Activated CD4-positive, alpha-beta T cell treated with anti-CD3 and anti-CD28 coated beads for 48 hours (primary cell): ENCODE measurements around the gene PSENEN.

ENCODE experiments used
- DNase-seq: peaks from one replicate; pipeline ENCODE4 v3.0.0-alpha.2; 2020

The PSENEN gene

DNA sequence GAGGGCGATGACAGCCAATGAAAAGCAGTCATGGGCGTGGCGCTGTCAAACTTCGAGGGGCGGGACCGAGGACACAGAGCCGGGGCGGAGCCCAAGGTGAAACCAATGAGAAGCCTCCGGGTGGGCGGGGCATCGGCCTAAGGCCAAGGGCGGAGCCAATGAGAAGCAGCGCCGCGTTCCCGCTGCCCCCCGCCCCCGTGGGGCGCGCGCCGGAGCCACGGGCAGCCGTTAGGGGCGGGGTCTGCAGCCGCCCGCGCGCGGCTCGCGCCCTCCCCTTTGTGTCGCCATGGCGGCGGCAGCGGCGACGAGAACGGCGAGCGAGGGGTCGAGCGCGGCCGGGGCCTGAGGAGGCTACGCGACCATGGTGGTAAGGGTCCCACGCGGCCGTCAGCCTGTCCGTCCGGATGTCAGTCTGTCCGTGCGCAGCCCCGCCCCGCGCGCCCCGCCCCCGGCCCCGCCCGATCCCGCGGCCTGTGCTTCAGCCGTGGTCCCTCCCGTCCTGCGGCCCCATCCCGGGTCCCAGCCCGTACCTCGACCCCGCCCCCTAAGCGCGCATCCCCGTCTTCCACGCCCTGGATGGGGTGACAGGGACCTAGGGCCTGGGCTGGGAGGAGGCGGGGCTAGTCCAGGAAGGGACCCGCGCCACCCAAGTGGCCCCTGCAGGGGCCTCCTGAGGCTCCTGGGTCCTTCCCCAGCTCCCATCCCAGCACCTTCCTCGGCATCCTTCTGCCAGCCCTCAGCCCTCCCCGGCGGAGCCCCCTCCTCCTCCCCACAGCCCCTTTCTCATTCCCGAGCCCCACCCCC, 30.0 kb downstream of the PSENEN start, which contains the start of gene ARHGAP33:
Gene ARHGAP33, plus strand, starts transcription at position 267 of the 804 bp plus-strand sequence. Its CDS starts 95 bp downstream, at position 362.
- DNase-seq = peak; percentile 100

DNA sequence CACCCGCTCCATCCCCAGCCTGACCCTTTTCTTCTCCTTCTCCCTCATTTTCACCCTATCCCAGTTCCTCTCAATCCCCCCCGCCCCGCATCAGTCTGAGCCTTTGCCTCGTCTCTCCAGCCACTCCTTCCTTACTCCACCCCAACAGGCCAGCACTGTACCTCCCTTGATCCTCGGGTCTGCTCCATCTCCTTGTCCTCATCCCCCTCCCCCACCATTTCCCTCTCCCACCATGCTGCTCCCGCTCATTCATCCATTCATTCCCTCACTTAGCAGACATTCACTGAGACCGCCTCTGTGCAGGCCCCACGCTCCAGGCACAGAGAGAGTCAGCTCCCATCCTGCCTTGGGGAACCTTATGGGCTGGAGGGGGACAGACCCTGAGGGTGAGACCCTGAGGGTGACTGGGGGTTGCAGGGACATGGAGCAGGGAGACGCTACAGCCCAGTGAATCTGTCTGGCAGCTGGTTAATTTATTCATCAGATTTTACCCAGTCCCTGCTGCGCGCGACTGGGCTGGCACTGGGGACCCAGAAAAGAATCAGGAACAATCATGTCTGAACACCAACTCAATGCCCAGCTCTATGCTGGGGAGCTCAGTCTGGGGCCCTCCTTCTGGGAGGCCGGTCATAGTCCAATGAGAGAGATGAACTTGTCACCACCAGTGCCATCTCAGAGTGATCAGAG, 30.8 kb downstream of the PSENEN start:
- no peak for DNase-seq

GRCh38 chr19:35777086-35777841, 31.8 kb downstream of the PSENEN start:
- DNase-seq = no peak

GRCh38 chr19:35777961-35778360, 32.5 kb downstream of the PSENEN start:
- no peak for DNase-seq

DNA sequence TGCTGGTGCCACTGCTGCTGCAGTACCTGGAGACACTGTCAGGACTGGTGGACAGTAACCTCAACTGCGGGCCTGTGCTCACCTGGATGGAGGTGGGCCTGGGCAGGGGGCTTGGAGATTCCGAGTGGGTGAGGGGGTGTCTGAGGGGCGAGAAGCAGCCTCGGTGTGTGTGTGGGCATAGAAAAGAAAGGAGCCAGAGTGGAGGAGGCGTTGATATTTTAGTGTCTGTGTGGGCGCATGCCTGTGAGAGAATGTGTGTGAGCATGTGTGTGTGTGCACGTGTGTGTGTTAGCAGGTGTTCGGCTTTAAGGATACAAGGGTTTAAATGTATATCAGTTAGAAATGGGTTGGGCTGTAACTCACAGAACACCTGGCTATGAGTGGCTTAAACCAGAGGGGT, 33.6 kb downstream of the PSENEN start:
- DNase-seq = no peak

DNA sequence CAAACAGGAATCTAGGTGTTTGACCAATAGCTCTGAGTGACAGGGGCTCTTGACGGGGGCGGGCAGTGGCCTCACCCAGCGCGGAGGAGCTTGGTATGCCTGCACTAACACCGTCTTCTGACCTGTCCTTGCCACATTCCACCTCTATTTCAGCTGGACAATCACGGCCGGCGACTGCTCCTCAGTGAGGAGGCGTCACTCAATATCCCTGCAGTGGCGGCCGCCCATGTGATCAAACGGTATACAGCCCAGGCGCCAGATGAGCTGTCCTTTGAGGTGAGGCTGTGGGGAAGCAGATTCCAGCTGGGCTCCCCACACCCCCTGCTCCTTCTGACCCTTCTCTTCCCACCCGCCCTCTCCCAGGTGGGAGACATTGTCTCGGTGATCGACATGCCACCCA, 34.6 kb downstream of the PSENEN start:
- DNase-seq = no peak

GRCh38 chr19:35780717-35781116, 35.3 kb downstream of the PSENEN start:
- DNase-seq = no peak

- no peak for DNase-seq
Measured at GRCh38 chr19:35781650-35782049, 36.2 kb downstream of the PSENEN start.

- no peak for DNase-seq
Measured at GRCh38 chr19:35782589-35782988, 37.1 kb downstream of the PSENEN start.

DNA sequence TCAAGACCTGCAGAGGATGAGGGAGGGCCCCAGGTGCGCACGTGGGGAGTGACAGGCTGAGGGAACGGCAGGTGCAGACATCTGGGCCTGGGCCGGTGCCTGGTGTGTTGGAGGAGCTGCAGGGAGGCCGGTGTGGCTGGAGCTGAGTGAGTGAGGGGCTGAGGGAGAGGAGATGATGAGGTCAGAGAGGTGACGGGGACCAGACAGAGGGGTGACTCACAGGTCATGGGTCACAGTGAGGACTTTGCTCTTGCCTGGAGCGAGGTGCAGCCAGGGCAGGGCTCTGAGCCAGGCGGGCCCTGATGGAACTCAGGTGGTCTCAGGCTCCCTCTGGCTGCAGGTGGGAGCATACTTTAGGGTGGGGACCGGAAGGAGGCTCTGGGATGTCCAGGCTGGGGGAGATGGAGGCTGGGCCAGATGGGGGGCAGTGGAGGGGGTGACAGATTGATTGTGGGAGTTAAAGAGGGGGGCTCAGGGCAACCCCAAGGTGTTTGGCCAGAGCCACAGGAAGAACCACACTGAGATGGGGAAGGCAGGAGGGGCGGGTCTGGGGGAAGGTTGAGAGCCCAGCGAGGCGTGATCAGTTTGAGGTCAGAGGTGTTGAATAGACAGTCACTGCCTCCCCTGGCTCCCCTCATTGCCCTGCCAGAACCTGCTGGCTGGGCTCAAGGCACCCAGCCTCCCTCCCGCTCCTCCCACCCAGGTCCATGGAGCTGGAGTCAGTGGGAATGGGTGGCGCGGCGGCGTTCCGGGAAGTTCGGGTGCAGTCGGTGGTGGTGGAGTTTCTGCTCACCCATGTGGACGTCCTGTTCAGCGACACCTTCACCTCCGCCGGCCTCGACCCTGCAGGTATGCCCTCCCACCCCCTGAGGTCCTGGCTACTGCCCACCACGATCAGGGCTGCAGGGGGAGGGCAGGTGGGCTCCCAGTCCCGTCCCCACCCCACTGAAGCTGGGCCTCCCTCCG, 38.3 kb downstream of the PSENEN start:
- no peak for DNase-seq

GRCh38 chr19:35784503-35785338, 39.3 kb downstream of the PSENEN start:
- no peak for DNase-seq

DNA sequence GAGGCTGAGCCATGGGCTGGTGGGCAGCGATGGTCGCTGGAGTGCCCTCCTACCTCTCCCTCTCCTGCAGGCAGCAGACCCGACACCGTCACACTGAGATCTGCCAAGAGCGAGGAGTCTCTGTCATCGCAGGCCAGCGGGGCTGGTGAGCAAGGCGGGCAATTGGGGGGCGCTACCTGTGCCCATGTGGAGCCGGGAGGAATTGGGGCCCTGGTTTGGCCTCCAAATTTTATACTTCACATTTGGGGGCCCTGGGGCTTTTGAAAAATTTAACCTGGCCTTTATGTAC, 39.8 kb downstream of the PSENEN start:
- DNase-seq = no peak

DNA sequence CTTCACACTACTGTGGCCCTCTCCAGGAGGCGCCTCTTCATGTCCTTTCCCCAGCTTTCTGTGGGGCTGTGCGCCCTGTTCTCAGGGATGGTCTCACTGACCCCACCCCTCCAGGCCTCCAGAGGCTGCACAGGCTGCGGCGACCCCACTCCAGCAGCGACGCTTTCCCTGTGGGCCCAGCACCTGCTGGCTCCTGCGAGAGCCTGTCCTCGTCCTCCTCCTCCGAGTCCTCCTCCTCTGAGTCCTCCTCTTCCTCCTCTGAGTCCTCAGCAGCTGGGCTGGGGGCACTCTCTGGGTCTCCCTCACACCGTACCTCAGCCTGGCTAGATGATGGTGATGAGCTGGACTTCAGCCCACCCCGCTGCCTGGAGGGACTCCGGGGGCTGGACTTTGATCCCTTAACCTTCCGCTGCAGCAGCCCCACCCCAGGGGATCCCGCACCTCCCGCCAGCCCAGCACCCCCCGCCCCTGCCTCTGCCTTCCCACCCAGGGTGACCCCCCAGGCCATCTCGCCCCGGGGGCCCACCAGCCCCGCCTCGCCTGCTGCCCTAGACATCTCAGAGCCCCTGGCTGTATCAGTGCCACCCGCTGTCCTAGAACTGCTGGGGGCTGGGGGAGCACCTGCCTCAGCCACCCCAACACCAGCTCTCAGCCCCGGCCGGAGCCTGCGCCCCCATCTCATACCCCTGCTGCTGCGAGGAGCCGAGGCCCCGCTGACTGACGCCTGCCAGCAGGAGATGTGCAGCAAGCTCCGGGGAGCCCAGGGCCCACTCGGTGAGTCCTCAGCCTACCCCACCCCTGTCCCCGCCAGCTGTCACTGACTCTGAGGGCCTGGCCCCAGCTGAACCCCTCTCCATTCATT, 41.1 kb downstream of the PSENEN start:
- DNase-seq = no peak

GRCh38 chr19:35787227-35787799, 41.9 kb downstream of the PSENEN start:
- DNase-seq = no peak

- DNase-seq = no peak
Measured at GRCh38 chr19:35788205-35788960, 42.9 kb downstream of the PSENEN start.

- no peak for DNase-seq
Measured at GRCh38 chr19:35789195-35789977, 43.9 kb downstream of the PSENEN start.

DNA sequence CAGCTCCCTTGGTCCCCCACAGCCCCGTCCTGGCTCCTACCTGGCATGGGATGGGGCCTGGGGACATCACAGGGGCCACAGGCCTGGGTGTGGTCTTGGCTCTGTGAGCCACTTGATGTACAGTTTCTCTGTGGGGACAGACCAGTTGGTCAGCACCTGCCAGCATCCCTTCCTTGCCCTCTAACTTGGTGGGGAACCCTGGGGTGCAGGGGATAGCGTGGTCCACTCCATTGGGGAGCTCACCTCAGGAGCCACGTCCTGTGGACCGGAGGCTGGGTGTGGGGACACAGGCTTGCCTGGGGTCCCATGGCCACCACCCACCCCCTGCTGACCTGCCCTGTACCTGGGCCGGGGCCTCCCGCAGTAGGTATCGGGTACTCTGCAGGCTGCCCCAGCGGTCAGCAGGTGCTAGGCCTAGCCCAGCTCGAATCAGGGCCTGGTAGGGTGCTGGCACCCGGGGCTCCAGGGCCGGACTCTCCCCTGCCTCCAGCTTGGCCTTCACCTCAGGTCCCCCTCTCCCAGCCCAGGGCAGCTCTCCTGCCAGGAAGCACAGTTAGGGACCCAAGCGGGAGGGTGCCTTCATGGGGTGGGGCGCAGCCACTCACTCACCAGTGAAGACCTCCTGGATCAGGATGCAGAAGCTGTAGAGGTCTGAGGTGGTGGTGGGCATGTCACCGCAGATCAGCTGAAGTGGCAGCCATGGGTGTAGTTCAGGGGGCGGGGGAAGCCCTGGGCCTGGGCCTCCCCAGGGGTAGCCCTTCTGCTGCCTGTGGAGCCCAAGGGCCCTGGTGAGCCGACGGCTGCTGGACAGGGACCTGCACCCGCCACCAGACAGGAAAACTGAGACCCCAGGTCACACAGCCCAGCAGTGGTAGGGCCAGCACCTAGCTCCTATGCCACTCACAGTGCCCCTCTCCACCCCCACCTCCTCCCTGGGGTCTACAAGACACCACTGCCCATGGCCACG, 44.8 kb downstream of the PSENEN start:
- no peak for DNase-seq
